HG03378 (cell line): Measurements from ENCODE around the gene ABCA2.

Experiments used
- ATAC-seq: cut with Tn5 transposase; IDR thresholded peaks from one replicate; pipeline ENCODE4 v1.9.1; 2021; ENCODE audit warnings: mild to moderate bottlenecking, moderate library complexity; ENCODE audit not compliant: unreplicated experiment

The ABCA2 gene

DNA sequence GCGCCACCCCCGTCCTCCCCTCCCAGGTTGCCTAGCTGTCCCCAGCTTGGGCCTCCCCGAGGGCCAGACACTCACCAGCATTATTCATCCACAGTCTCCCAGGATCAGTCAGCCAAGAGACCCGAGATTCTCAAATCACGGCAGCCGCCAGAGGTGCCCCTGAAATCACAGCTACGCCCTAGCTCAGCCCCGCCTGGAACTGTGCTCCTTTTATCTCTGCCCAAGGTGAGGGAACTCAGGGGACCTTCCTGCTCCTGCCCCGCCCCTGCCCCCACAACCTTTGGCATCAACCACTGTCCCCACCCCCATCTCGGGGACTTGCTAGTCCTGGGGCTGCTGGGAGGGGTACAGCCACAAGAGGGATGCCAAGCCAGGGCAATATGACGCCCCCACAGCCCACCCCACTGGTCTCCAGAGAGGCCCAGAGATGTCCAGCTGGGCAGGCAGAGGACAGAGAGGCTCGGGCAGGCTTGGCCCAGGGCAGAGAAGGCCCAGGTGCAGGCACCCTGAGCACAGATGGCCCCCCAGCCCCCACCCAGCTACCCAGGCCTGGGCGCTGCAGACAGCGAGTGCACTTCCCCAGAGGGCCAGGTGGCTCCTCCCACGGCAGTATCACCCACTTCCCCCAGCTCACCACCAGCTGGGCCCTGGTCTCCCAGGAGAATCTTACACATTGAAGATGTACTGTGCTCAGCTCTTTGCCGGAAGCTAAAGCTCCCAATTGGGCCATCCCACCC is 4.0 kb upstream of the ABCA2 start, which contains the start of gene FUT7:
FUT7 (minus strand) TSS at position 185 of the 737 bp plus-strand sequence; CDS start at position 88, 97 bp downstream.
- no peak for ATAC-seq

DNA sequence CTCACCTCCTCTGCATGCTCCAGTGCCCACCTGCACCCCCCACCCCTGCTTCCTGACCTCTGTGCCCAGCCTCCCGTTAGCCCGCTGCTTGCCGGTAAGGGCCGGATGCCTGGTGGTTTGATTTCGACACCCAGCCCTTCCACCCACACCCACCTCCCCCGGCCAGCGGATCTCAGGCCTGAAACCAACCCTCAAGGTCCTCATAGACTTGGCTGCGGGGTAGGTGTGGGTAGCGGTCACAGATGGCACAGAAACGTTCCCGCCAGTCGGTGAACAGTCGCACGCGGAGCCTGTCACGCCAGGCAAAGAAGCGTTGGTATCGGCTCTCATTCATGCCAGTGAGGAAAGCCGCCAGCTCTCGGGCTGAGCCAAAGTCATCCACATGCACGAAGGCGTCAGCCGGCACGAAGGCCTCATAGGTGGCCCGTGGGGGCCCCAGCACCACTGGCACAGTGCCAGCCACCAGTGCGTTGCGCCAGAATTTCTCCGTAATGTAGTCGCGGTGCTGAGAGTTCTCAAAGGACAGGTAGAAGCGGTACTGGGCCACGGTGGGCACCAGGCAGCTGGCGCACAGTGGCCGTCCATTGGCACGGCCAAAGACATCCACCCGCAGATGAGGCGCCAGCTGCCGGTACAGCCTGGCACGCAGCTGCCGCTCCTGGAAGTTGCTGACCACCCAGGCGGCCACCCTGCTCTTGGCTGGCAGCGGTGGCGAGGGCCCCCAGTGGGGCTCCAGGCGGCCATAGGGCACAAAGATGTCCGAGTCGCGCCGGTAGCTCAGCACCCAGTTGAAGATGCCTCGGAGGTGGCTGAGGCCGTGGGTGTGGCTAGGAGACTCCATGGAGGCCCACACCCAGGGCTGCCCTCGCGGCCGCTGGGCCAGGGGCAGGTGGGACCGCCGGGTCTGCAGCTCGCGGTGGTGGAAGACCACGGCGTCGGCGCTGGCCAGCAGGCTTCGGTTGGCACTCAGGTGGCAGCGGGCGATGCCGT is 2.8 kb upstream of the ABCA2 start:
- no peak for ATAC-seq

GRCh38 chr9:137030006-137030405 is 2.0 kb upstream of the ABCA2 start:
- no peak for ATAC-seq

GRCh38 chr9:137029058-137029936 is 1.3 kb upstream of the ABCA2 start:
- ATAC-seq = peak; percentile 36

- no peak for ATAC-seq
These were observed 423 bp upstream of the ABCA2 start for GRCh38 chr9:137028263-137029057.

DNA sequence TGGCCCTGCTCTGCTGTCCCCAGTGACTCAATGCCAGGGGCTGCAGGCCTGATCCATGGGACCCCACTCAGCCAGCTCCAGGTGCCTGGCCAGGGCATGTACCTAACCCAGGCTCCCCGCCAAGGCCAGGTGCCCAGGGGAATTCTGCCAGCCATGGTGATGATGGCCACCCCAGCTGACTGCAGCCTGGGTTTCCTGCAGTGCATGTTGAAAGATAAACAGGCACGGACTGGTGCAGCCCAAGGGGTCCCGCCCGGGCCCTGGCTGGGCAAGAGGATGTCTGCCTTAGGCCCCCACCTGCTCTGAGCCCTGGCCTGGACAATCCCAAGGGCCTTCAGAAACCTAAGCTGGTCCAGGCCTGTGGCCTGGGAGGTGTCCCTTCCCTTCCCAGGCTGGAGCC is 1.2 kb downstream of the ABCA2 start:
- ATAC-seq = no peak

DNA sequence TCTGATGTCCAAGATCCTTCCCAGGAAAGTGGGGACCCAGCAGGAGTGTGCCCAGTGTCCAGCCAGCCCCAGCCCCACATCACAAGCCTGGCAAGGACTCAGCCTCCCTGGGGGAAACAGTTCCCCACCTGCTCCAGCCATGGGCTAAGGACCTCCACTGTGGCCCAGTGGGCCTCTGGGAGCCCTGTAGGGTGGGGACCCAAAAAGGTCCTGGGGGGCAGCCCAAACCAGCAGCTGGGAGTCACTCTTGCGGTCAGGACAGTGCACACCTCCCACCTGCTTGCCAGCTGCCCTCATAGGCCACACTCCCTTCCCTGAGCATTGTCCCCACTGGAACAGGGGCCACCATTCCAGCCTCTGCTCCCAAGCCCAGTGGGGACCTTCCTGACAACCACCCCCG is 1.7 kb downstream of the ABCA2 start:
- no peak for ATAC-seq

DNA sequence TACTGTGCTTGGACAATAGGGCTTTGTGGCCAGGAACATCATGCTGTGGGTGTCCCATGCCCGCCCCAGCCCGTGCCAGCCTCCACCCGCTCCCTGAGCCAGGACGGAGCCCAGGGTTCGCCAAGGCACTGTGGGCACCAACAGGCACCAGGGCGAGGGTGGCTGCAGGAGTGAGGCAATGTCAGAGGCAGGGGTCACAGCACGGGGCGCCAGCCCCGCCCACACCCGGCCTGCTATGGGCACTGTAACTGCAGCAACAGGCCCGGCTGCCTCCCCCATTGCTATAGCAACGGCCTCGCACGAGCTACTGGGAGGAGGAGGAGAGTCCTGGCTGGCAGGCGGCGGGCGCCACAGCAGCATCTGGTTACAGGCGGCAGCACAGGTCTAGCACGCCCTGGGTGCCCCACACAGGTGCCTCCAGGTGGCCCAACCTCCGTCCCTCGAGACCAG is 2.5 kb downstream of the ABCA2 start:
- ATAC-seq = no peak

- no peak for ATAC-seq
These were observed 4.5 kb downstream of the ABCA2 start for GRCh38 chr9:137023583-137023991.

GRCh38 chr9:137023157-137023556 is 4.9 kb downstream of the ABCA2 start:
- no peak for ATAC-seq

DNA sequence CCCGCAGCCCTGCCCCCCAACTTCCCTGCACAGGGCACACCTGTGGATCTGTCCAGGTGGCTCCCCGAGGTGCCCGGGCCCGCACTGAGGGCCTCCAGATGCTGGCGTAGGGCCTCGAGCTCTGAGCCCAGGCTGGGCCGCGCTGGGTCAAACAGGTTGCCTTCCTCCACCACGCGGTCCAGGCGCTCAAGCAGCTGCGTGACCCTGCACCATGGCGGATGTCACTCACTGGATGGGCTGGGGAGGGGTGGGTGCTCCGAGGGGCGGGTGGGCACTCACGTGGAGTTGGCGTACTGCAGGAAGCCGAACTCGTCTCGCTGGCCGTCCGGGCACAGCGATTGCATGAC is 5.4 kb downstream of the ABCA2 start:
- no peak for ATAC-seq

- no peak for ATAC-seq
These were observed 5.9 kb downstream of the ABCA2 start for GRCh38 chr9:137021979-137022661.

DNA sequence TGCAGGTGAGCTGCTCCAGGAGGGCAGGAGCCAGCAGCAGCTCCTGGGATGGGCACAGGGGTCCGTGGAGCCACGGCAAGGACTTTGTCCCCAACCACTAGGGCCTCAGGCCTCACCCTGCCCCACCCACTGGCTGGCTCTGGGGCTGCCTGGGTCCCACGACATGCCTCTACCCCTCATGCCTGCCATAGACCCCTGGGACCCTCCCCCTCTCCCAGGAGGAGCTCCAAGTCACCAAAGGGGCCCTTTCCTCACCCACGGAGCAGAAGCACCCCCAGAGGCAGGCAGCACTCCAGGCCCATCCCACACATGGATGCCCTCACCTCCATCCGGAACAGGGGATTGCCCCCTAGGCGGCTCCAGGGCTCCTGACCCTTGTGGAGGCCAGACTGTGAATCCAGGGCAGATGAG is 6.5 kb downstream of the ABCA2 start:
- ATAC-seq = no peak

DNA sequence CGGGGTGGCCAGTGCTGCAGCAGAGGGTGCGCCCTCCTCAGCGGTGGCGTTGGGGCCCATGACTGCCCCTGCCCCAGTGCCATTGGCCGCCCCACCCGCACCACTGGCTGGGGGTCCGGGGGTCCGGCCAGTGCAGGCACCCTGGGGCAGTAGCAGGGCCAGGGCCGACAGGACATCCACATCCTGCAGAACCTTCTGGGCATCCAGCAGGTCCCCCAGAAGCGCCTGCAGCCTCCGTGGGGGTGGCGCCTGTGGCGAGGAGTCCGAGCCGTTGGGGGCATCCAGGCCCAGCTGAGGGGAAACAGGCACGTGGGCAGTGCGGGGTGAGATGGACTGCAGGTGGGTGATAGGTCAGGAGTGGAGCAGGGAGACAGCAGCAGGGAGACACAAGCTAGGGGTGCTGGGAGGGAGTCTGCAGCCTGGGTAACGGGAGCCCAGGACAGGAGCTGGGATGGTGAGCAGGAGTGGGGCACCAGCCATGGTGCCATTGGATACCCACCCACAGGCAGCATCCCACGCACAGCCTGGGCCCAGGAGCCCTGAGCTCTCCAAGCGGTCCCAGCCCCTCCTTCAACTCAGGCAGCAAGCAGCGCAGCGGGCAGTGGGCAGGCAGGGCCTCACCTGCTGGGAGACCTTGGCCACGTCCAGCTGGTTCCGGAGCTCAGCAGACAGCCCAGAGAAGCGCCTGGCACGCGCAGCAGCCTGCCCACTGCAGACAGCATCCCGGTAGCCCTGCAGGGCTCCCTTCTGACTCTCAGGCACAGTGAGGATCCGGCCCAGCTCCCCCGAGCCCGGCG is 7.1 kb downstream of the ABCA2 start:
- no peak for ATAC-seq

- no peak for ATAC-seq
These were observed 8.0 kb downstream of the ABCA2 start for GRCh38 chr9:137019891-137020683.

DNA sequence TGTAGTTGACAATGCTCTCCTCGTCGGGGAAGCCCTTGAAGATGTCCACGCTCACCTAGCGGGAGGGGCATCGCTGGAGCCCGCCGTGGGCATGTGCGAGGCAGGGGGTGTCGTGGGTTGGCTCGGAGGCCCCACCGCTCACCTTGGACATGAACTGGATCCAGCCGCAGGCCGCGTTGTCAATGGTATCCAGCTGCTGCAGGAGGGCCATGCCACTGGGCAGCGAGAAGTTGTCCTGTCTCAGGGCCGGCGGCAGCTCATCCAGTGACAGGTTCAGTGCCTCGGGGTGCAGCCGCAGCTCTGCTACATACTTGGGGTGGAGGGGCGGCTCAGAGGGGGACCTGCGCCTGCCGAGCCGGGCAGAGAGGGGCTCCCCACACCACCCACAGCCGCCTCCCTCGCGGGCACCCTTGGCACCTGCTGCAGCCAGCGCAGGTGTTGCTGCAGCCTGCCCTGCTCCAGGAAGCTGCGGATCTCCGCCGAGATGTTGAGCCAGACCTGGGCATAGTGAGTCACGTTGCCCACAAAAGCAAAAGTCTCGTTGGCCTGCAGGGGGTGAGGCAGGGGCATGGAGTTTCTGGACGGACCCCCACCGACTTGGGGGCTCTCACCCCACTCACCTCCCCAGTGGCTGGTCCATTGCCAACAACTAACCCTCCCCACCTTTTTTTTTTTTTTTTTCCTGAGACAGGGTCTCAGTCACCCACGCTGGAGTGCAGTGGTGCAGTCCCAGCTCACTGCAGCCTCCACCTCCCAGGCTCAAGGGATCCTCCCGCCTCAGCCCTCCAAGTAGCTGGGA is 9.1 kb downstream of the ABCA2 start:
- ATAC-seq = no peak
